Tongue (tissue), 2 donors: ENCODE data around the gene KCNA5. TPM values are rescaled to one million over a fixed set of nuclear protein-coding genes. Genes with fewer than 3 reads are reported as not detected.

Experiments
- DNase-seq: peaks from one replicate; pipeline ENCODE4 v3.0.0-alpha.2; 2015
- total RNA-seq: library from RNA; depleted of rRNA; stranded (reverse); fragments of >200 nt; gene quantifications from one replicate; pipeline ENCODE4 v1.2.3, GENCODE V29; 2014

The KCNA5 gene
- total RNA-seq, 1 donor from 2014 or later = 3.7 TPM

- DNase-seq = no peak
Observed at GRCh38 chr12:5027046-5027821, 16.4 kb upstream of the KCNA5 start.

GRCh38 chr12:5030066-5030465, 13.6 kb upstream of the KCNA5 start:
- DNase-seq = no peak

GRCh38 chr12:5031242-5031641, 12.4 kb upstream of the KCNA5 start:
- no peak for DNase-seq

GRCh38 chr12:5031958-5032357, 11.7 kb upstream of the KCNA5 start:
- DNase-seq = no peak

GRCh38 chr12:5032821-5033220, 10.9 kb upstream of the KCNA5 start:
- DNase-seq = no peak

- DNase-seq = no peak
Observed at GRCh38 chr12:5033883-5034282, 9.8 kb upstream of the KCNA5 start.

GRCh38 chr12:5034603-5035002, 9.1 kb upstream of the KCNA5 start:
- DNase-seq = no peak

- DNase-seq = no peak
Observed at GRCh38 chr12:5035618-5036017, 8.1 kb upstream of the KCNA5 start.

- no peak for DNase-seq
Observed at GRCh38 chr12:5036031-5036430, 7.6 kb upstream of the KCNA5 start.

- no peak for DNase-seq
Observed at GRCh38 chr12:5037795-5038357, 5.8 kb upstream of the KCNA5 start.

GRCh38 chr12:5038781-5039311, 4.8 kb upstream of the KCNA5 start:
- no peak for DNase-seq

- DNase-seq = no peak
Observed at GRCh38 chr12:5039815-5040214, 3.9 kb upstream of the KCNA5 start.

GRCh38 chr12:5040368-5040767, 3.3 kb upstream of the KCNA5 start:
- DNase-seq = no peak

GRCh38 chr12:5044420-5045295, 979 bp downstream of the KCNA5 start:
- no peak for DNase-seq

GRCh38 chr12:5047094-5047493, 3.4 kb downstream of the KCNA5 start:
- peak; percentile 79 for DNase-seq

GRCh38 chr12:5047729-5048128, 4.0 kb downstream of the KCNA5 start:
- DNase-seq = no peak

GRCh38 chr12:5050542-5050941, 6.9 kb downstream of the KCNA5 start:
- no peak for DNase-seq

- DNase-seq = no peak
Observed at GRCh38 chr12:5051334-5051733, 7.7 kb downstream of the KCNA5 start.

GRCh38 chr12:5051913-5052312, 8.2 kb downstream of the KCNA5 start:
- DNase-seq = no peak

- no peak for DNase-seq
Observed at GRCh38 chr12:5052348-5052747, 8.7 kb downstream of the KCNA5 start.

GRCh38 chr12:5059358-5059757, 15.7 kb downstream of the KCNA5 start:
- DNase-seq = peak; percentile 43

- no peak for DNase-seq
Observed at GRCh38 chr12:5060958-5061357, 17.3 kb downstream of the KCNA5 start.

- no peak for DNase-seq
Observed at GRCh38 chr12:5063149-5063548, 19.5 kb downstream of the KCNA5 start.
